ENCODE results near the gene EFNB2.

EFNB2 gene

DNA sequence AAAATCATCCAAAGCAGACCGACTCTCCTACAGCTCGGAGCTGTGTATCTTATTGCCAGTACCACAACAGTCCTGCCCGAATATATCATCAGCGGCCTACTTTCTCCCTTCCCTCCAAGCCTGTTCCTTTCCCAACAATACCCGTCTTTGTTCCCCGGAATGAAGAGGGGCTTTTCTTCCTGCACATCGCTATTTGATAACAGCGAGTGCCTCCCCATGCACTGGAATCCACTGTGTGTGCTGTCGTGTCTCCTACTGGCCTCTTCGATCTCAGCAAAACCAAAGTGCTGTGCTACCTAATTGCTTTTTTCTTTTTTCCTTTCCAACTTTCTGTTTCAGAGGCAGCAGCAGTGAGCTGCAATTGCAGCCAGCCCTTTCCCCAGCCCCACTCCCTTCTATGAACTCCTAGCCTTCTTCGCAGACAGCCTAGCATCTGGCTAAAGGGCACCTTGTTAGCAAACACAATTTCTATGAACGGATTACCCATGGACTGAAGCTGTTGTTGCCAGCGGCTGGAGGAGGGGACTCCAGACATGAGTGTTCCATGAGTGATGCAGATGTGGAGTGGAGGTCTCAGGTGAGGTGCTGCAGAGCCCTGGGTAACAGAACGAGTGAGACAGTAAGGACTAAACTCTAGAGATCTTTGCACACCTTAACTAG lies 43.4 kb downstream of the EFNB2 start:
- Histone ChIP-seq H4K20me1 (ENCODE audit: control insufficient read depth, insufficient read depth, low read depth, low read length) (no peaks in the 10 kb centered on the region), H3K4me3 (ENCODE audit: low read length) (peak overlapping the region; percentile 71), H3F3A (ENCODE audit: control insufficient read depth, insufficient read depth) (peaks cover 2% of the 10 kb centered on the region; the same call in 1 of the 2 replicates), H3K27ac (ENCODE audit: low read depth, low read length) (peak overlapping the region; percentile 50; the same call in 1 of the 2 replicates), H3K9me2 (replicated peaks; ENCODE audit: control insufficient read depth, low read length) (no peaks in the 10 kb centered on the region), H3K79me2 (ENCODE audit: control insufficient read depth, low read length) (no peaks in the 10 kb centered on the region), H3K9me3 (ENCODE audit: control insufficient read depth, insufficient read depth, low read length) (no peaks in the 10 kb centered on the region), H3K36me3 (ENCODE audit: control insufficient read depth, low read length) (peaks cover 10% of the 10 kb centered on the region), H3K4me2 (ENCODE audit: low read length) (peak overlapping the region; percentile 79), H3K27me3 (ENCODE audit: control insufficient read depth, low read length) (no peaks in the 10 kb centered on the region), H3K4me1 (ENCODE audit: control insufficient read depth, low read length) (peaks cover 73% of the 10 kb centered on the region)
- TF ChIP-seq EZH2phosphoT487 (IDR thresholded peaks at IDR 0.05; ENCODE audit: borderline replicate concordance, low read length) (no peak), CTCF (IDR thresholded peaks at IDR 0.05; ENCODE audit: low read depth, low read length, poor library complexity, severe bottlenecking) (no peak)

DNA sequence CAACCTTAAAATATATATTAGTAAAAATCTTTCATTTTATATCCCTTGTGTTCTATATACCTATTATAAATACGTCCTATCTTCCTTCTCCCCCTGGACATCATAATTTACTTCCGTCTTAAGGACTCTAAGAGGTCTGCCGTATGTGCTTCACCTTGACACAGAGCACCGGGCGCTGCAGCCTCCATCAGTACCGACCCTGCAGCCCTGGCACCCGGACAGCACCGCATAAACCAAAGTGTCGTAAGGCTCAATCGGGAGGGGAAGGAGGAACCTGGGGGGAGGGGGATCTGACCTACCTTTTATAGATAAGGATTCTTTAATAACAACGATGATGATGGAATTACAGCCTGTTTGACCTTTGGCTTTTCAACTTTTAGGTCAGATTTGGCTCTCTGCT lies 44.0 kb downstream of the EFNB2 start:
- no peaks in the 10 kb centered on the region for H3K9me2 ChIP-seq (replicated peaks; ENCODE audit: control insufficient read depth, low read length)
- H3K27me3 ChIP-seq (ENCODE audit: control insufficient read depth, low read length) = no peaks in the 10 kb centered on the region
- no peaks in the 10 kb centered on the region for H3K9me3 ChIP-seq (ENCODE audit: control insufficient read depth, insufficient read depth, low read length)
- peaks cover 67% of the 10 kb centered on the region for H3K4me1 ChIP-seq (ENCODE audit: control insufficient read depth, low read length)
- no peaks in the 10 kb centered on the region for H3K79me2 ChIP-seq (ENCODE audit: control insufficient read depth, low read length)
- peak overlapping the region; percentile 50 for H3K27ac ChIP-seq (ENCODE audit: low read depth, low read length)
- peak overlapping the region; percentile 71 for H3K4me3 ChIP-seq (ENCODE audit: low read length)
- peak overlapping the region; percentile 79 for H3K4me2 ChIP-seq (ENCODE audit: low read length)
- peaks cover 10% of the 10 kb centered on the region for H3K36me3 ChIP-seq (ENCODE audit: control insufficient read depth, low read length)
- H3F3A ChIP-seq (ENCODE audit: control insufficient read depth, insufficient read depth) = peaks cover 2% of the 10 kb centered on the region; the same call in 1 of the 2 replicates
- no peak for TF ChIP-seq CTCF (IDR thresholded peaks at IDR 0.05; ENCODE audit: low read depth, low read length, poor library complexity, severe bottlenecking)
- no peak for TF ChIP-seq EZH2phosphoT487 (IDR thresholded peaks at IDR 0.05; ENCODE audit: borderline replicate concordance, low read length)
- H4K20me1 ChIP-seq (ENCODE audit: control insufficient read depth, insufficient read depth, low read depth, low read length) = no peaks in the 10 kb centered on the region

DNA sequence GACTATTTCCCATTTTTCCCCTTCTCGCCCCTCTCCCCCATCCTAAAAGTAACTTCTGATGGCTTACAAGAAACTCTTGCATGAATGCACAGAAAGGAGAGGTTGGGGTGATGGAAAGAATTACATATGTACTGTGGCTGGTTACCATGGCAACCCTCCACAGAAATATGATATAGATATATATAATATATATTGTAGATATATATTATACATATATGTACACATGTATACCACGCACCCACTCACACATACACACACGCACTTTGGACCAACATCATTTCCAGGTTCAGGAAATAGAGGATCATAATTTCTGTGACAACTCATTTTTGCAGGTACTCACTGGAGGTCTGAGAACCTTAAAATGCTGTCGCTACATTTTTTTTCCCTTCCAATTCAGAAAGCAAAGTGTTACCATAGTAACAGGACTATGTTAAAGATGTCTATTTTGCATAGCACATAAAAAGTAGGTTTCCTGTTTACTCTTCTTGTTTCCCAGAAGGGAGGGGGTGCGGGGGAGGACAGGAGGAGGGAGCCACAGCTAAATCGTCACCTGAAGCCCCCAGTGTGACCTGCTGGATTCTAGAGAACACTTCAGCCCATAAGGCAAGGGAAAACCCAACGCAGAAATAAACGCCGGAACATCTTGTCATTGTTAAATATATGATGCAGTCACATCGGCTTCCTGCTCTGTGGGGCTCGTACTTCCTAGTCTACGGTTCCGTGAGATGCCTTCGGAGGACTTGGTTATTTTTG lies 44.7 kb downstream of the EFNB2 start:
- no peaks in the 10 kb centered on the region for H3K27me3 ChIP-seq (ENCODE audit: control insufficient read depth, low read length)
- TF ChIP-seq EZH2phosphoT487 (IDR thresholded peaks at IDR 0.05; ENCODE audit: borderline replicate concordance, low read length) (no peak), CTCF (IDR thresholded peaks at IDR 0.05; ENCODE audit: low read depth, low read length, poor library complexity, severe bottlenecking) (no peak)
- H3F3A ChIP-seq (ENCODE audit: control insufficient read depth, insufficient read depth) = peaks cover 2% of the 10 kb centered on the region; the same call in 1 of the 2 replicates
- H4K20me1 ChIP-seq (ENCODE audit: control insufficient read depth, insufficient read depth, low read depth, low read length) = no peaks in the 10 kb centered on the region
- H3K4me1 ChIP-seq (ENCODE audit: control insufficient read depth, low read length) = peaks cover 60% of the 10 kb centered on the region
- H3K36me3 ChIP-seq (ENCODE audit: control insufficient read depth, low read length) = peaks cover 10% of the 10 kb centered on the region
- H3K27ac ChIP-seq (ENCODE audit: low read depth, low read length) = peak overlapping the region; percentile 50
- peak overlapping the region; percentile 79 for H3K4me2 ChIP-seq (ENCODE audit: low read length)
- no peaks in the 10 kb centered on the region for H3K9me3 ChIP-seq (ENCODE audit: control insufficient read depth, insufficient read depth, low read length)
- H3K79me2 ChIP-seq (ENCODE audit: control insufficient read depth, low read length) = no peaks in the 10 kb centered on the region
- peak overlapping the region; percentile 71 for H3K4me3 ChIP-seq (ENCODE audit: low read length)
- H3K9me2 ChIP-seq (replicated peaks; ENCODE audit: control insufficient read depth, low read length) = no peaks in the 10 kb centered on the region
